Liver (tissue), 9 donors: ENCODE results near the gene FAM47C. TPM values are rescaled to one million over a fixed set of nuclear protein-coding genes. Genes with fewer than 3 reads are reported as not detected.
"Not testable (repeated sequence)": the region's sequence is repeated elsewhere in the genome, so short reads cannot be mapped to it uniquely, and the experiment has no call there.

Experiments
- DNase-seq: peaks from one replicate; pipeline ENCODE4 v3.0.0-alpha.2; 2017; ENCODE audit warnings: low spot score
- H3K27ac ChIP-seq, 2 donors: one replicate each; pipeline ENCODE4 v1.7.0; 2013; ENCODE audit warnings: inconsistent platforms in 2 of 2, low read length in 2 of 2, control low read depth in 1 of 2, low read depth in 1 of 2, mild to moderate bottlenecking in 1 of 2
- H3K27me3 ChIP-seq, 4 donors: one replicate each; pipeline versions ENCODE4 v1.6.1 to v1.7.0; 2013; ENCODE audit warnings: low read length in 3 of 4, inconsistent platforms in 1 of 4, mild to moderate bottlenecking in 1 of 4, moderate library complexity in 1 of 4; ENCODE audit not compliant: control insufficient read depth in 4 of 4, insufficient read depth in 4 of 4
- H3K36me3 ChIP-seq, 4 donors: one replicate each; pipeline versions ENCODE4 v1.6.1 to v1.7.0; 2013; ENCODE audit warnings: low read length in 3 of 4, mild to moderate bottlenecking in 3 of 4, low read depth in 1 of 4, moderate library complexity in 1 of 4; ENCODE audit not compliant: control insufficient read depth in 4 of 4, insufficient read depth in 3 of 4
- H3K4me1 ChIP-seq, 4 donors: one replicate each; pipeline versions ENCODE4 v1.6.1 to v1.7.0; 2013; ENCODE audit warnings: low read length in 3 of 4, mild to moderate bottlenecking in 3 of 4, moderate library complexity in 1 of 4; ENCODE audit not compliant: control insufficient read depth in 4 of 4, insufficient read depth in 4 of 4
- H3K4me3 ChIP-seq, 3 donors: one replicate each; pipeline versions ENCODE4 v1.6.1 to v1.7.0; 2013; ENCODE audit warnings: low read length in 3 of 3, control low read depth in 1 of 3, low read depth in 1 of 3, mild to moderate bottlenecking in 1 of 3
- H3K9ac ChIP-seq, 2 donors: one replicate each; pipeline ENCODE4 v1.7.0; 2013; ENCODE audit warnings: low read length in 2 of 2, mild to moderate bottlenecking in 2 of 2, moderate library complexity in 2 of 2, control low read depth in 1 of 2, low read depth in 1 of 2
- H3K9me3 ChIP-seq, 4 donors: one replicate each; pipeline versions ENCODE4 v1.6.1 to v1.7.0; 2013; ENCODE audit warnings: low read length in 3 of 4; ENCODE audit not compliant: control insufficient read depth in 4 of 4
- ATF3 ChIP-seq: IDR thresholded peaks from 2 replicates; pipeline ENCODE4 v1.6.1; 2016; ENCODE audit warnings: antibody characterized with exemption
- CTCF ChIP-seq: fragments of 150-350 bp; IDR thresholded peaks from 2 replicates; pipeline ENCODE4 v1.5.1; 2017; ENCODE audit warnings: improper control_type of control experiment, low read depth, low read length; ENCODE audit not compliant: missing input control
- EGR1 ChIP-seq, 2 donors: IDR thresholded peaks; 2 replicates each; pipeline ENCODE4 v1.6.1; 2016 to 2018; ENCODE audit warnings: antibody characterized with exemption in 2 of 2, low read depth in 2 of 2
- GABPA ChIP-seq, 2 donors: IDR thresholded peaks in 1 of 2; conservative IDR thresholded peaks in 1 of 2; 2 replicates each; pipeline ENCODE4 v1.6.1; 2016; ENCODE audit warnings: antibody characterized with exemption in 2 of 2, mild to moderate bottlenecking in 1 of 2, moderate library complexity in 1 of 2
- HNF4A ChIP-seq, 2 donors: conservative IDR thresholded peaks; 2 replicates each; pipeline ENCODE4 v1.6.1; 2016; ENCODE audit warnings: antibody characterized with exemption in 2 of 2, mild to moderate bottlenecking in 2 of 2
- JUND ChIP-seq, 2 donors: IDR thresholded peaks; 2 replicates each; pipeline ENCODE4 v1.6.1; 2016; ENCODE audit warnings: antibody characterized with exemption in 2 of 2
- MAX ChIP-seq: IDR thresholded peaks from 2 replicates; pipeline ENCODE4 v1.6.1; 2016; ENCODE audit warnings: antibody characterized with exemption
- NR2F2 ChIP-seq: IDR thresholded peaks from 2 replicates; pipeline ENCODE4 v1.6.1; 2016; ENCODE audit warnings: antibody characterized with exemption
- RAD21 ChIP-seq, 2 donors: IDR thresholded peaks; 2 replicates each; pipeline ENCODE4 v1.6.1; 2016; ENCODE audit warnings: antibody characterized with exemption in 2 of 2, mild to moderate bottlenecking in 2 of 2
- REST ChIP-seq: IDR thresholded peaks from 2 replicates; pipeline ENCODE4 v1.6.1; 2016; ENCODE audit warnings: antibody characterized with exemption, mild to moderate bottlenecking
- SP1 ChIP-seq: IDR thresholded peaks from 2 replicates; pipeline ENCODE4 v1.6.1; 2018; ENCODE audit warnings: antibody characterized with exemption, mild to moderate bottlenecking
- TAF1 ChIP-seq: conservative IDR thresholded peaks from 2 replicates; pipeline ENCODE4 v1.6.1; 2016; ENCODE audit warnings: antibody characterized with exemption, mild to moderate bottlenecking
- ZBTB33 ChIP-seq: IDR thresholded peaks from 2 replicates; pipeline ENCODE4 v1.6.1; 2016; ENCODE audit warnings: antibody characterized with exemption
- WGBS: extraction: QIAGEN DNeasy Blood & Tissue Kit; methylation state at CpG from one replicate; pipeline ENCODE4 v1.1.7; 2013; 5-methylcytosine and 5-hydroxymethylcytosine counted together
- polyA plus RNA-seq, 2 donors: library from polyadenylated mRNA; stranded (reverse) in 1 of 2; unstranded in 1 of 2; fragments of 200-250 nt in 1 of 2; fragments of >200 nt in 1 of 2; fragmentation: Nextera tagmentation in 1 of 2; extraction: Ambion mirVana in 1 of 2; gene quantifications; one replicate each; pipeline versions ENCODE4 v1.2.1 to v1.2.3, GENCODE V29; 2013 to 2015
- total RNA-seq, 2 donors: library from RNA; depleted of rRNA; stranded (reverse); fragments of >200 nt; gene quantifications; one replicate each; pipeline ENCODE4 v1.2.3, GENCODE V29; 2014
- donor health status: healthy.
- donor health status: healthy.
- donor health status: healthy.
- donor health status: healthy.
- donor health status: healthy.

Gene FAM47C
- total and polyA plus RNA-seq, 4 donors, result not detected

GRCh38 chrX:36983831-36984230 lies 24.3 kb upstream of the FAM47C start:
- no peak overlapping the region for H3K27ac ChIP-seq
- H3K9ac ChIP-seq, result no peak overlapping the region
- no peaks in the 10 kb centered on the region for H3K27me3 ChIP-seq
- H3K36me3 ChIP-seq, result no peaks in the 10 kb centered on the region
- DNase-seq, result no peak
- TF ChIP-seq ATF3 (no peak), ZBTB33 (no peak), CTCF (no peak), TAF1 (no peak), HNF4A (conservative IDR thresholded peaks at IDR 0.05) (no peak), EGR1 (IDR thresholded peaks at IDR 0.05; ENCODE audit: low read depth in 2 of 2) (no peak), RAD21 (IDR thresholded peaks at IDR 0.05) (no peak), SP1 (no peak), NR2F2 (no peak), JUND (IDR thresholded peaks at IDR 0.05) (no peak), REST (no peak), GABPA (IDR thresholded peaks at IDR 0.05 in 1 of 2, conservative IDR thresholded peaks at IDR 0.05 in 1 of 2) (no peak), MAX (no peak)
- 62% methylated on average over 3 of the region's 3 CpGs for WGBS
- no peaks in the 10 kb centered on the region for H3K9me3 ChIP-seq
- H3K4me3 ChIP-seq, result no peak overlapping the region
- peaks cover 0 to 9% (median 0%) of the 10 kb centered on the region in 4 donors for H3K4me1 ChIP-seq

- 6% methylated on average over 73 of the region's 89 CpGs for whole genome bisulfite sequencing
- H3K4me1 ChIP-seq, H3K9me3 ChIP-seq, H3K9ac ChIP-seq, H3K27me3 ChIP-seq, H3K4me3 ChIP-seq, H3K27ac ChIP-seq, H3K36me3 ChIP-seq, DNase-seq: not testable (repeated sequence)
- TF ChIP-seq RAD21 (IDR thresholded peaks at IDR 0.05), result peak; percentile 39 to 44
Observed at GRCh38 chrX:36985416-36986209, 22.6 kb upstream of the FAM47C start.
